ENCODE data around the gene BOLA2.
"Not testable (repeated sequence)": the region's sequence is repeated elsewhere in the genome, so short reads cannot be mapped to it uniquely, and the experiment has no call there.

DNA sequence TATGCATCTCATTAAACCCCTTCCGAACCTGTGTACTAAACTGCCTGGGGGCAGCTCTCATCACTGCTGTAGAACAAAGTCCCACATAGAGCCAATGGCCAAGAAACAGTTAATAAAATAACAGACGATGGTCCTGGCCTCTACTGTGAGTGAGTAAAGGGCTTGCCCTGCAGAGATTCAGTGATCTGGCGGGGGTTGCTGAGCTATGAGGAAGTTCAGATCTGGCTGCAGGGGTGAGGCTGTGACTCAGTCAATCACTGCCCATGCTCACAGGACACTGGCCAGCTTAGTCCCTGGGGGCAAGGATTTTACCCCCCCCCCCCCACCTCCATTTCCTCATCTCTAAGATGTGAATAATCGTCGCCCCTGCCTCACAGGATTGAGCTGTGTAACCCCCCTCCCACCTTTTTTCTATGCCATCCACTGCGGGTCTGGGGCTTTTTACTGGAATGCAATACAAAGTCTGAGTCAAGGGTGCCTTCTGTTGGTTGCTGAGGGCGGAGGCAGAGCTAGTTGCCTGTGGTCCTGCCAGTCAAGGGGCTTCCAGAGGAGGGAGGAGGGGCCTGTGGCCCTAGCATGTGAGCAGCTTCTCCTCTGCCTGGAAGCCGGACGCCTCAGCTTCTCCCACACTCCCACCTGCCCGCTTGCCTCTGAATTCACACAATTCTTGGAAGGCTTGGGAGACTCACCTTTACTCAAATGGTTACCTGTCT lies 13.7 kb upstream of the BOLA2 start:
- TF ChIP-seq, protein P1, sequence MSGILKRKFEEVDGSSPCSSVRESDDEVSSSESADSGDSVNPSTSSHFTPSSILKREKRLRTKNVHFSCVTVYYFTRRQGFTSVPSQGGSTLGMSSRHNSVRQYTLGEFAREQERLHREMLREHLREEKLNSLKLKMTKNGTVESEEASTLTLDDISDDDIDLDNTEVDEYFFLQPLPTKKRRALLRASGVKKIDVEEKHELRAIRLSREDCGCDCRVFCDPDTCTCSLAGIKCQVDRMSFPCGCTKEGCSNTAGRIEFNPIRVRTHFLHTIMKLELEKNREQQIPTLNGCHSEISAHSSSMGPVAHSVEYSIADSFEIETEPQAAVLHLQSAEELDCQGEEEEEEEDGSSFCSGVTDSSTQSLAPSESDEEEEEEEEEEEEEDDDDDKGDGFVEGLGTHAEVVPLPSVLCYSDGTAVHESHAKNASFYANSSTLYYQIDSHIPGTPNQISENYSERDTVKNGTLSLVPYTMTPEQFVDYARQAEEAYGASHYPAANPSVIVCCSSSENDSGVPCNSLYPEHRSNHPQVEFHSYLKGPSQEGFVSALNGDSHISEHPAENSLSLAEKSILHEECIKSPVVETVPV (CRISPR knock-in tag; IDR thresholded peaks at IDR 0.05): not testable (repeated sequence)
- TF ChIP-seq RARB (CRISPR knock-in tag; IDR thresholded peaks at IDR 0.05); ZNF8 (CRISPR knock-in tag; IDR thresholded peaks at IDR 0.05); ARNTL (CRISPR knock-in tag; IDR thresholded peaks at IDR 0.05; ENCODE audit: borderline replicate concordance, low read depth); OSR1 (CRISPR knock-in tag; IDR thresholded peaks at IDR 0.05): not testable (repeated sequence)
- TF ChIP-seq, protein P2, sequence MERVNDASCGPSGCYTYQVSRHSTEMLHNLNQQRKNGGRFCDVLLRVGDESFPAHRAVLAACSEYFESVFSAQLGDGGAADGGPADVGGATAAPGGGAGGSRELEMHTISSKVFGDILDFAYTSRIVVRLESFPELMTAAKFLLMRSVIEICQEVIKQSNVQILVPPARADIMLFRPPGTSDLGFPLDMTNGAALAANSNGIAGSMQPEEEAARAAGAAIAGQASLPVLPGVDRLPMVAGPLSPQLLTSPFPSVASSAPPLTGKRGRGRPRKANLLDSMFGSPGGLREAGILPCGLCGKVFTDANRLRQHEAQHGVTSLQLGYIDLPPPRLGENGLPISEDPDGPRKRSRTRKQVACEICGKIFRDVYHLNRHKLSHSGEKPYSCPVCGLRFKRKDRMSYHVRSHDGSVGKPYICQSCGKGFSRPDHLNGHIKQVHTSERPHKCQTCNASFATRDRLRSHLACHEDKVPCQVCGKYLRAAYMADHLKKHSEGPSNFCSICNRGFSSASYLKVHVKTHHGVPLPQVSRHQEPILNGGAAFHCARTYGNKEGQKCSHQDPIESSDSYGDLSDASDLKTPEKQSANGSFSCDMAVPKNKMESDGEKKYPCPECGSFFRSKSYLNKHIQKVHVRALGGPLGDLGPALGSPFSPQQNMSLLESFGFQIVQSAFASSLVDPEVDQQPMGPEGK (CRISPR knock-in tag; IDR thresholded peaks at IDR 0.05; ENCODE audit: borderline replicate concordance): not testable (repeated sequence)
